ENCODE data around the gene ZNF628. TPM values are rescaled to one million over a fixed set of nuclear protein-coding genes. Genes with fewer than 3 reads are reported as not detected.

The ZNF628 gene
- total RNA-seq, 1 experiment from 2014 or later: 12.3 TPM

DNA sequence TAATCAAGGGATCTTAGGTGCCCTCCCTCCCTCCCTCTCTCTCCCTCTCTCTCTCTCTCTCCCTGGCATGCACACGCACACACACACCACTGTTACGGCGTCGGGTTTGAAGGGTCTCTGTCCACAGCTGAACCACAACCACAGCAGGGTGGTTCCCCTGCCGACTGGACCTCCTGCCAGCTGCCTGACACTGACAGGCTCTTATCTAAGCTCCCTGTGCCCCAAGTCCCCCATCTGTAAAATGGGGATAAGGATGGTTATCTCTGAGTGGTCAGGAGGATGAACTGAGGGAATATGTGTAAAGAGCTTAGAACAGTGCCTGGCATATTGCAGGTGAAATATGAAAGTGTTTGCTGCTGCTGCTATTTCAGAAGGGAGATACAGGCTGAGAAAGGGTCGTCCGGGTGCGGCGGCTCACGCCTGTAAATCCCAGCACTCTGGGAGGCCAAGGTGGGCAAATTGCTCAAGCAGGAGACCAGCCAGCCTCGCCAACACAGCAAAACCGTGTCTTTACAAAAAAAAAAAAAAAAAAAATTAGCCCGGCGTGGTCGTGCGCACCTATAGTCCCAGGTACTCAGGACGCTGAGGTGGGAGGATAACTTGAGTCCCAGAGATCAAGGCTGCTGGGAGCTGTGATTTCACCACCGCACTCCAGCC lies 32.5 kb upstream of the ZNF628 start:
- DNase-seq: no peak
- Histone ChIP-seq H3K27me3 (replicated peaks; ENCODE audit: control insufficient read depth, insufficient read depth, low read length) (peaks cover 10% of the 10 kb centered on the region), H3K9me3 (0 out of 2 replicates have a peak, but pooled peaks cover 3% of the 10 kb centered on the region), H3K4me1 (peaks cover 11% of the 10 kb centered on the region; the same call in 1 of the 2 replicates), H3K4me3 (ENCODE audit: low read depth, low read length) (no peak overlapping the region), H3K36me3 (ENCODE audit: control insufficient read depth, insufficient read depth, low read length) (no peaks in the 10 kb centered on the region)
- Mint-ChIP-seq H3K27ac (ENCODE audit: unreplicated experiment) (no peak overlapping the region), H3K4me1 (ENCODE audit: low read depth, unreplicated experiment) (no peaks in the 10 kb centered on the region), H3K36me3 (ENCODE audit: insufficient read depth, unreplicated experiment) (peaks cover 5% of the 10 kb centered on the region), H3K27me3 (ENCODE audit: insufficient read depth, unreplicated experiment) (peaks cover 39% of the 10 kb centered on the region), H3K9me3 (ENCODE audit: unreplicated experiment) (no peaks in the 10 kb centered on the region), H3K4me3 (ENCODE audit: unreplicated experiment) (no peak overlapping the region)
- BruUV-seq (replicated peaks): no TSS peak
- ChIA-PET POLR2A (no interaction called here), CTCF (interaction anchor here (0.5 to 1.2 kb wide), 2 partner anchors 18 to 298 kb away, joined by 3 to 4 read pairs; no protein-coding TSS in a partner anchor)
- TF ChIP-seq, protein P1, sequence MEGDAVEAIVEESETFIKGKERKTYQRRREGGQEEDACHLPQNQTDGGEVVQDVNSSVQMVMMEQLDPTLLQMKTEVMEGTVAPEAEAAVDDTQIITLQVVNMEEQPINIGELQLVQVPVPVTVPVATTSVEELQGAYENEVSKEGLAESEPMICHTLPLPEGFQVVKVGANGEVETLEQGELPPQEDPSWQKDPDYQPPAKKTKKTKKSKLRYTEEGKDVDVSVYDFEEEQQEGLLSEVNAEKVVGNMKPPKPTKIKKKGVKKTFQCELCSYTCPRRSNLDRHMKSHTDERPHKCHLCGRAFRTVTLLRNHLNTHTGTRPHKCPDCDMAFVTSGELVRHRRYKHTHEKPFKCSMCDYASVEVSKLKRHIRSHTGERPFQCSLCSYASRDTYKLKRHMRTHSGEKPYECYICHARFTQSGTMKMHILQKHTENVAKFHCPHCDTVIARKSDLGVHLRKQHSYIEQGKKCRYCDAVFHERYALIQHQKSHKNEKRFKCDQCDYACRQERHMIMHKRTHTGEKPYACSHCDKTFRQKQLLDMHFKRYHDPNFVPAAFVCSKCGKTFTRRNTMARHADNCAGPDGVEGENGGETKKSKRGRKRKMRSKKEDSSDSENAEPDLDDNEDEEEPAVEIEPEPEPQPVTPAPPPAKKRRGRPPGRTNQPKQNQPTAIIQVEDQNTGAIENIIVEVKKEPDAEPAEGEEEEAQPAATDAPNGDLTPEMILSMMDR (IDR thresholded peaks at IDR 0.05; ENCODE audit: insufficient read depth in 1 of 2, low read depth in 1 of 2, low read length in 1 of 2, severe bottlenecking in 1 of 2, unreplicated experiment in 1 of 2): no peak
- intact Hi-C loops (cut with micrococcal nuclease; ENCODE audit: unreplicated experiment): no loop called here

DNA sequence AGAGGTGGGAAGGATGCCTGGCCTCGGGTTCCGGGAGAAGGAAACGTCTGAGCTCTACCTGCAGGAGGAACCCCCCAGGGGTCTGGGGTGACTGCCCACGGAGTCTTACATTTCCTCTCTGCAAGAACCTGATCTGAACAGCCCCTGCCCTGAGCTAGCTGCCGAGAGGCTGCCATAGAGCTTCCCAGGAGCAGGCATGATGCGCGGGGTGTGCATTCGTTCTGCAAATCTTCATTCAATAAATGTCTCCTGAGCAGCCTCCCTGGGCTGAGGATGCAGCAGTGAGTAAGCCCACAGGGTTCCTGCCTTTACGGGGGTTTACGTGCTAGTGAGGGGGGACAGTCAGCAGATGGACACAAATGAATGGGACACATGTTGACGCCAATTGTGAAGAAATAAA lies 31.8 kb upstream of the ZNF628 start:
- H3K9me3 ChIP-seq: 0 out of 2 replicates have a peak, but pooled peaks cover 3% of the 10 kb centered on the region
- TF ChIP-seq, protein P1 (IDR thresholded peaks at IDR 0.05; ENCODE audit: insufficient read depth in 1 of 2, low read depth in 1 of 2, low read length in 1 of 2, severe bottlenecking in 1 of 2, unreplicated experiment in 1 of 2): no peak
- peaks cover 10% of the 10 kb centered on the region for H3K27me3 ChIP-seq (replicated peaks; ENCODE audit: control insufficient read depth, insufficient read depth, low read length)
- no peak overlapping the region for H3K4me3 Mint-ChIP-seq (ENCODE audit: unreplicated experiment)
- intact Hi-C loops (cut with micrococcal nuclease; ENCODE audit: unreplicated experiment): no loop called here
- no peaks in the 10 kb centered on the region for H3K36me3 ChIP-seq (ENCODE audit: control insufficient read depth, insufficient read depth, low read length)
- ChIA-PET POLR2A (no interaction called here), CTCF (interaction anchor here (0.5 to 1.2 kb wide), 2 partner anchors 17 to 299 kb away, joined by 3 to 4 read pairs; no protein-coding TSS in a partner anchor)
- DNase-seq: no peak
- no TSS peak for BruUV-seq (replicated peaks)
- H3K9me3 Mint-ChIP-seq (ENCODE audit: unreplicated experiment): no peaks in the 10 kb centered on the region
- no peaks in the 10 kb centered on the region for H3K36me3 Mint-ChIP-seq (ENCODE audit: insufficient read depth, unreplicated experiment)
- peaks cover 32% of the 10 kb centered on the region for H3K27me3 Mint-ChIP-seq (ENCODE audit: insufficient read depth, unreplicated experiment)
- H3K4me1 Mint-ChIP-seq (ENCODE audit: low read depth, unreplicated experiment): no peaks in the 10 kb centered on the region
- no peak overlapping the region for H3K27ac Mint-ChIP-seq (ENCODE audit: unreplicated experiment)
- no peak overlapping the region for H3K4me3 ChIP-seq (ENCODE audit: low read depth, low read length)
- peaks cover 11% of the 10 kb centered on the region; the same call in 1 of the 2 replicates for H3K4me1 ChIP-seq

DNA sequence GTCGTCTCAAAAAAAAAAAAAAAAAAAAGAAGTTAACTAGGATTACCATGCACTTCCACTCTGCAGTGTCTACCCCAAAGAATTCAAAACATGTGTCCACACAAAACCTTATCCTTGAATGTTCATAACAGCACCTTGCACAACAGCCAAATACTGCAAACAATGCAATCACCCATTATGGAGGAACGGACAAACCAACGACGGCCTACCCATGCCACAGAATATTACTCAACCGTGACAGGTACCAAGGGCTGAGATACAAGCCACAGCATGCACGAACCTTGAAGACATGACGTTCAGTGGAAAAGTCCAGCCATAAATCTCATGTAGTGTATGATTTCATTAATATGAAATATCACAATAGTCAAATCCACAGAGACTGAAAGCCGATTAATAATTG lies 30.4 kb upstream of the ZNF628 start:
- H3K36me3 ChIP-seq (ENCODE audit: control insufficient read depth, insufficient read depth, low read length): no peaks in the 10 kb centered on the region
- no peaks in the 10 kb centered on the region for H3K9me3 ChIP-seq
- no peaks in the 10 kb centered on the region for H3K9me3 Mint-ChIP-seq (ENCODE audit: unreplicated experiment)
- no peaks in the 10 kb centered on the region for H3K4me1 Mint-ChIP-seq (ENCODE audit: low read depth, unreplicated experiment)
- no peak overlapping the region for H3K27ac Mint-ChIP-seq (ENCODE audit: unreplicated experiment)
- no peak overlapping the region for H3K4me3 Mint-ChIP-seq (ENCODE audit: unreplicated experiment)
- TF ChIP-seq, protein P1 (IDR thresholded peaks at IDR 0.05; ENCODE audit: insufficient read depth in 1 of 2, low read depth in 1 of 2, low read length in 1 of 2, severe bottlenecking in 1 of 2, unreplicated experiment in 1 of 2): no peak
- no TSS peak for BruUV-seq (replicated peaks)
- H3K27me3 Mint-ChIP-seq (ENCODE audit: insufficient read depth, unreplicated experiment): peaks cover 38% of the 10 kb centered on the region
- H3K36me3 Mint-ChIP-seq (ENCODE audit: insufficient read depth, unreplicated experiment): no peaks in the 10 kb centered on the region
- intact Hi-C loops (cut with micrococcal nuclease; ENCODE audit: unreplicated experiment): no loop called here
- ChIA-PET CTCF (interaction anchor here (0.6 kb wide), 1 partner anchor 9 kb away, joined by 3 read pairs; no protein-coding TSS in a partner anchor), POLR2A (interaction anchor here (0.7 to 0.8 kb wide), 2 partner anchors 56 to 187 kb away, joined by 5 read pairs; no protein-coding TSS in a partner anchor)
- H3K4me3 ChIP-seq (ENCODE audit: low read depth, low read length): no peak overlapping the region
- no peak for DNase-seq
- peaks cover 4% of the 10 kb centered on the region; the same call in 1 of the 2 replicates for H3K4me1 ChIP-seq
- peaks cover 12% of the 10 kb centered on the region for H3K27me3 ChIP-seq (replicated peaks; ENCODE audit: control insufficient read depth, insufficient read depth, low read length)
